ENCODE measurements around the gene CCDC12.
A peak's percentile ranks its signal among the peaks of the same experiment; 100 is the strongest.

CCDC12 gene

GRCh38 chr3:46925585-46925934, 51.0 kb downstream of the CCDC12 start:
- TF ChIP-seq, protein P1, sequence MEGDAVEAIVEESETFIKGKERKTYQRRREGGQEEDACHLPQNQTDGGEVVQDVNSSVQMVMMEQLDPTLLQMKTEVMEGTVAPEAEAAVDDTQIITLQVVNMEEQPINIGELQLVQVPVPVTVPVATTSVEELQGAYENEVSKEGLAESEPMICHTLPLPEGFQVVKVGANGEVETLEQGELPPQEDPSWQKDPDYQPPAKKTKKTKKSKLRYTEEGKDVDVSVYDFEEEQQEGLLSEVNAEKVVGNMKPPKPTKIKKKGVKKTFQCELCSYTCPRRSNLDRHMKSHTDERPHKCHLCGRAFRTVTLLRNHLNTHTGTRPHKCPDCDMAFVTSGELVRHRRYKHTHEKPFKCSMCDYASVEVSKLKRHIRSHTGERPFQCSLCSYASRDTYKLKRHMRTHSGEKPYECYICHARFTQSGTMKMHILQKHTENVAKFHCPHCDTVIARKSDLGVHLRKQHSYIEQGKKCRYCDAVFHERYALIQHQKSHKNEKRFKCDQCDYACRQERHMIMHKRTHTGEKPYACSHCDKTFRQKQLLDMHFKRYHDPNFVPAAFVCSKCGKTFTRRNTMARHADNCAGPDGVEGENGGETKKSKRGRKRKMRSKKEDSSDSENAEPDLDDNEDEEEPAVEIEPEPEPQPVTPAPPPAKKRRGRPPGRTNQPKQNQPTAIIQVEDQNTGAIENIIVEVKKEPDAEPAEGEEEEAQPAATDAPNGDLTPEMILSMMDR (IDR thresholded peaks at IDR 0.05; ENCODE audit: borderline replicate concordance, control extremely low read depth, extremely low read depth, insufficient read depth, missing control alignments): no peak
- in situ Hi-C loops (cut with MboI; ENCODE audit: low sequenced_read_pairs, unreplicated experiment): no loop called here
- no peak for DNase-seq (ENCODE audit: low spot score)

DNA sequence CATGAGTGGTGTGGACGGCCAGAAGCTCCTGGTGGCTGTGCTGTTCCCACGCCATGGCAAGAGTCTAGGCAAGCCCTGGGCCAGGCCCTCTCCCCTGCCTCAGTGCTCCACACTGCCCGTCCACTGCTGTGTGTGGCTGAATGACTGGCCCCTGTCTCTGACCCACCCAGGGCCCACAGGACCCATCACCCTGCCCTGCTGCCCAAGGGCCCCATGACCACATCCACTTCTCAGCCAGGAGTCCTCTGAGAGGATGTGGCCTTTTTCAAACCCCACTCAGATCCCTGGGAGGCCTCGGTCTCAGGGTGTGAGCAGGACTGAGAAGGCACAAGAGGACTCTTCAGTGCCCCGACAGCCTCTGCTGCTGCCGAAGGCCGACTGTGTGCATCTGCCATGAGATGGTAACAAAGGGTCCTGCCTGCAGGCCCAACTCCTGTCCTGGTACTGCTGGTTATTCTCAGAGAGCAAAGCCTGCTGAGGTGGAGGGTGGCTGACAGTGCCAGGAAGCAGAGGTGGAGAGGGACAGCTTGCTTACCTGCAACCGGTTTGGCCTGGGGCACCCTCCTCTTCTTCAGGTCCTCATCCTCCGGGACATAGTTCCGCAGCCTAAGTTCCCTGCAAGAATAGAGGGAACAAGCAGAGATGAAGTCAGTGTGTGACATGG, 51.5 kb downstream of the CCDC12 start:
- no peak for DNase-seq (ENCODE audit: low spot score)
- in situ Hi-C loops (cut with MboI; ENCODE audit: low sequenced_read_pairs, unreplicated experiment): loop anchor here (25.0 kb wide), 1 partner anchor 437 kb away; no protein-coding TSS in a partner anchor
- TF ChIP-seq, protein P1 (IDR thresholded peaks at IDR 0.05; ENCODE audit: borderline replicate concordance, control extremely low read depth, extremely low read depth, insufficient read depth, missing control alignments): no peak

- TF ChIP-seq, protein P1 (IDR thresholded peaks at IDR 0.05; ENCODE audit: borderline replicate concordance, control extremely low read depth, extremely low read depth, insufficient read depth, missing control alignments): peak; percentile 69
- DNase-seq (ENCODE audit: low spot score): peak; percentile 78
- in situ Hi-C loops (cut with MboI; ENCODE audit: low sequenced_read_pairs, unreplicated experiment): loop anchor here (25.0 kb wide), 1 partner anchor 439 kb away; no protein-coding TSS in a partner anchor
Observed at GRCh38 chr3:46923559-46924350, 52.8 kb downstream of the CCDC12 start.

GRCh38 chr3:46922871-46923558, 53.5 kb downstream of the CCDC12 start:
- in situ Hi-C loops (cut with MboI; ENCODE audit: low sequenced_read_pairs, unreplicated experiment): loop anchor here (25.0 kb wide), 1 partner anchor 439 kb away; no protein-coding TSS in a partner anchor
- no peak for DNase-seq (ENCODE audit: low spot score)
- TF ChIP-seq, protein P1 (IDR thresholded peaks at IDR 0.05; ENCODE audit: borderline replicate concordance, control extremely low read depth, extremely low read depth, insufficient read depth, missing control alignments): no peak

- in situ Hi-C loops (cut with MboI; ENCODE audit: low sequenced_read_pairs, unreplicated experiment): loop anchor here (25.0 kb wide), 1 partner anchor 440 kb away; no protein-coding TSS in a partner anchor
- no peak for DNase-seq (ENCODE audit: low spot score)
- TF ChIP-seq, protein P1 (IDR thresholded peaks at IDR 0.05; ENCODE audit: borderline replicate concordance, control extremely low read depth, extremely low read depth, insufficient read depth, missing control alignments): no peak
Observed at GRCh38 chr3:46922426-46922825, 54.1 kb downstream of the CCDC12 start.

GRCh38 chr3:46921871-46922271, 54.7 kb downstream of the CCDC12 start:
- in situ Hi-C loops (cut with MboI; ENCODE audit: low sequenced_read_pairs, unreplicated experiment): loop anchor here (25.0 kb wide), 1 partner anchor 440 kb away; no protein-coding TSS in a partner anchor
- no peak for DNase-seq (ENCODE audit: low spot score)
- TF ChIP-seq, protein P1 (IDR thresholded peaks at IDR 0.05; ENCODE audit: borderline replicate concordance, control extremely low read depth, extremely low read depth, insufficient read depth, missing control alignments): no peak

Measured in GM13976 (cell line).